SU-DHL-6 (cell line): Measurements from ENCODE around the gene RBFOX2.

ENCODE experiments used
- H2AFZ ChIP-seq: fragments of 200-600 bp; sonication (generic); 2 replicates; pipeline ENCODE4 v1.6.1; 2014; ENCODE audit warnings: low read depth, mild to moderate bottlenecking, moderate library complexity, mixed read lengths, antibody characterized with exemption, low read length; ENCODE audit not compliant: severe bottlenecking
- H3F3A ChIP-seq: fragments of 200-600 bp; shearing (Covaris generic); 2 replicates; pipeline ENCODE4 v1.6.0; 2016; ENCODE audit warnings: antibody characterized with exemption, mild to moderate bottlenecking; ENCODE audit not compliant: insufficient read depth
- H3K27ac ChIP-seq: fragments of 200-600 bp; sonication (generic); 2 replicates; pipeline ENCODE4 v1.5.1; 2016; ENCODE audit warnings: low read depth, mild to moderate bottlenecking, low read length, moderate library complexity, mixed read lengths
- H3K27me3 ChIP-seq: fragments of 200-600 bp; sonication (generic), shearing (Covaris generic); 2 replicates; pipeline ENCODE4 v1.6.0; 2014; ENCODE audit warnings: mild to moderate bottlenecking, low read length
- H3K36me3 ChIP-seq: fragments of 200-600 bp; sonication (generic); 2 replicates; pipeline ENCODE4 v1.6.1; 2014; ENCODE audit warnings: mild to moderate bottlenecking, low read length, mixed read lengths
- H3K4me2 ChIP-seq: fragments of 300-600, 200-600 bp; shearing (Covaris generic), sonication (generic); 2 replicates; pipeline ENCODE4 v1.6.0; 2014; ENCODE audit warnings: low read length, low read depth, mild to moderate bottlenecking; ENCODE audit not compliant: poor library complexity, severe bottlenecking
- H3K4me3 ChIP-seq: fragments of 200-600 bp; sonication (generic); 2 replicates; pipeline ENCODE4 v1.5.1; 2014; ENCODE audit warnings: antibody characterized with exemption, low read length, mild to moderate bottlenecking, mixed read lengths; ENCODE audit not compliant: insufficient read depth, poor library complexity, severe bottlenecking
- H3K79me2 ChIP-seq: fragments of 200-600 bp; sonication (generic); 2 replicates; pipeline ENCODE4 v1.6.1; 2014; ENCODE audit warnings: mild to moderate bottlenecking, low read length, moderate library complexity; ENCODE audit not compliant: insufficient read depth
- H3K9ac ChIP-seq: fragments of 200-600 bp; sonication (generic); 2 replicates; pipeline ENCODE4 v1.7.0; 2014; ENCODE audit warnings: mild to moderate bottlenecking, low read length
- H3K9me2 ChIP-seq: fragments of 200-600 bp; sonication (generic); replicated peaks from 2 replicates; pipeline ENCODE4 v1.6.1; 2014; ENCODE audit warnings: low read length; ENCODE audit not compliant: insufficient read depth
- H3K9me3 ChIP-seq: fragments of 200-600 bp; sonication (generic); 2 replicates; pipeline ENCODE4 v1.6.1; 2014; ENCODE audit warnings: low read length, mixed read lengths; ENCODE audit not compliant: insufficient read depth
- H4K20me1 ChIP-seq: fragments of 200-600 bp; sonication (generic); 2 replicates; pipeline ENCODE4 v1.6.1; 2014; ENCODE audit warnings: low read depth, mild to moderate bottlenecking, antibody characterized with exemption, low read length, moderate library complexity, mixed read lengths
- CTCF ChIP-seq: fragments of 200-600 bp; sonication (generic); IDR thresholded peaks from one replicate; pipeline ENCODE4 v1.5.1; 2017; ENCODE audit warnings: antibody characterized with exemption, mild to moderate bottlenecking, low read length, moderate library complexity; ENCODE audit not compliant: insufficient read depth, poor library complexity, severe bottlenecking
- EZH2phosphoT487 ChIP-seq: fragments of 200-600 bp; sonication (generic), shearing (Covaris generic); conservative IDR thresholded peaks from 2 replicates; pipeline ENCODE4 v1.6.1; 2018; ENCODE audit warnings: mild to moderate bottlenecking, antibody characterized with exemption, low read length, moderate library complexity, mixed read lengths

Gene RBFOX2

GRCh38 chr22:35972559-35972958, 56.1 kb downstream of the RBFOX2 start:
- H3K79me2 ChIP-seq: no peaks in the 10 kb centered on the region

GRCh38 chr22:35971456-35972119, 57.0 kb downstream of the RBFOX2 start:
- no peaks in the 10 kb centered on the region for H3K79me2 ChIP-seq
- H3K36me3 ChIP-seq: no peaks in the 10 kb centered on the region
- no peaks in the 10 kb centered on the region for H3F3A ChIP-seq
- no peak overlapping the region for H2AFZ ChIP-seq
- H3K9me2 ChIP-seq: no peaks in the 10 kb centered on the region
- no peaks in the 10 kb centered on the region for H3K27me3 ChIP-seq
- H3K27ac ChIP-seq: no peak overlapping the region
- no peak overlapping the region for H3K4me3 ChIP-seq
- no peak overlapping the region for H3K9ac ChIP-seq
- H4K20me1 ChIP-seq: peaks cover 3% of the 10 kb centered on the region; the same call in 1 of the 2 replicates
- TF ChIP-seq EZH2phosphoT487: no peak
- TF ChIP-seq CTCF: no peak
- H3K4me2 ChIP-seq: no peak overlapping the region
- H3K9me3 ChIP-seq: no peaks in the 10 kb centered on the region

More at GRCh38 chr22:35972559-35972958, 56.1 kb downstream of the RBFOX2 start:
- no peak overlapping the region for H3K27ac ChIP-seq
- no peaks in the 10 kb centered on the region for H3K27me3 ChIP-seq
- no peaks in the 10 kb centered on the region for H3K9me3 ChIP-seq
- H3K4me3 ChIP-seq: no peak overlapping the region
- H3F3A ChIP-seq: no peaks in the 10 kb centered on the region
- H3K9me2 ChIP-seq: no peaks in the 10 kb centered on the region
- H4K20me1 ChIP-seq: peaks cover 3% of the 10 kb centered on the region; the same call in 1 of the 2 replicates
- no peak overlapping the region for H2AFZ ChIP-seq
- no peak for TF ChIP-seq CTCF
- no peak for TF ChIP-seq EZH2phosphoT487
- no peak overlapping the region for H3K4me2 ChIP-seq
- no peak overlapping the region for H3K9ac ChIP-seq
- H3K36me3 ChIP-seq: no peaks in the 10 kb centered on the region

DNA sequence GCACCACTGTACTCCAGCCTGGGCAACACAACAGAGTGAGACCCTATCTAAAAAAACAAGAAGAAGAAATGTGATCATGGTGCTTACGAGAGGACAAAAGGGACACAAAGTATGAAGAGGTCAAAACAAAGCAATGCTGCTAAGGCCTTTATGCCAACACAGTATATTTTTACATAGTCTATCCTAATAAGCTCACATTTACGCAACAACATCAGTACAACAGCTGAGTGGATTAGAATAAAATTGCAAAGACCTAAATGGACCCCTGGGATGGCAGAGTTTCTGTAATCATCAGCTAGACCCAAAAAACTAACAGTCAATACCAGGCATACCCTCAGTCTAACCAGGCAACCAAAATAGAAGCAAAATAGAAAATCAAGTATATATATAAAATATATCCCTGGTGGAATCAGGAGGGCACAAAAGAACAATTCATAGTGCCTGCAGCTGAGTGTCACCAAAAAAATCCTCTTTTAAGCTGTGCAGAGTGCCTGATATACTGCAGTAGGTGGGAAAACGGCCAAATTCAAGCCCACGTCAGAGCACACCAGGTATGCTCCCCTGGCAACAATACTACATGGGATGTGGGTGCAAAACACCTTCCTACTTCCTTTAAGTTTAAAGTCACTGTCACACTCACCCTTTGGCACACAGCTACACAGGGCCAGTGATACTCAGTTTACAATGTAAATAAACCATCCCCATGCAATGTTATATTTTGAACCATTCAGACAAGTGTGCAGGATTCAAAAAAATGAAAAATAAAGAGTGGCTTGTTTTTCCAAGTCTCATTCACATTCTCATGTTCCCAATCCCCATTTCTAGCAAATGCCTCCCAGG, 57.8 kb downstream of the RBFOX2 start:
- Histone ChIP-seq H3F3A (no peaks in the 10 kb centered on the region), H3K4me2 (no peak overlapping the region), H3K4me3 (no peak overlapping the region), H2AFZ (no peak overlapping the region), H3K9ac (no peak overlapping the region), H3K9me2 (no peaks in the 10 kb centered on the region), H3K27me3 (no peaks in the 10 kb centered on the region), H3K36me3 (no peaks in the 10 kb centered on the region), H3K79me2 (no peaks in the 10 kb centered on the region), H4K20me1 (peaks cover 3% of the 10 kb centered on the region; the same call in 1 of the 2 replicates), H3K27ac (no peak overlapping the region), H3K9me3 (no peaks in the 10 kb centered on the region)
- TF ChIP-seq CTCF (no peak), EZH2phosphoT487 (no peak)
